ENCODE data around the gene WFS1.

Gene WFS1

GRCh38 chr4:6287017-6287788, 17.6 kb downstream of the WFS1 start:
- TF ChIP-seq EZH2phosphoT487 (IDR thresholded peaks at IDR 0.05; ENCODE audit: borderline replicate concordance) (no peak), CTCF (conservative IDR thresholded peaks at IDR 0.05; ENCODE audit: low read length) (no peak)
- Histone ChIP-seq H3K36me3 (ENCODE audit: insufficient read depth, low read length) (no peaks in the 10 kb centered on the region), H4K20me1 (ENCODE audit: insufficient read depth, low read length, poor library complexity, severe bottlenecking) (no peaks in the 10 kb centered on the region)

DNA sequence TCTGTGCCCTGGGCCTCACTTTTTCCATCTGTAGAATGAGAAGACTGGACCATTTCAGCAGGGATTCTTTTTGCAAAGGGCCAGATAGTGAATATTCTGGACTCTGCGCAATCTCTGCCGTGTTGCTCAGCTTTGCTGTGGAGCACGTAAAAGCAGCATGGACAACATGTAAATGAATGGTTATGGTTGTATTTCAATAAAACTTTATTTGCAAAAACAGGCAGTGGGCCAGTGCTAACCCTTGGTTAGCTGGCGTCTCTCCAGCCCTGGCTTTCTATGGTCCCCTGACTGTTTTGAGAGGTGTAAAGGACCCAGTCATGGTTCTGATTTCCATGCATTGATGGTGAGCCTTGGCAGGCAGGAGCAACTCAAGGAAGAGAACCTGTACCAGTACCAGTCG, 18.7 kb downstream of the WFS1 start:
- Histone ChIP-seq H3K4me2 (ENCODE audit: low read depth, low read length, poor library complexity, severe bottlenecking) (no peak overlapping the region), H3K27me3 (ENCODE audit: insufficient read depth, low read length, poor library complexity, severe bottlenecking) (no peaks in the 10 kb centered on the region), H3K9me2 (replicated peaks; ENCODE audit: low read depth, low read length) (no peaks in the 10 kb centered on the region), H4K20me1 (ENCODE audit: insufficient read depth, low read length, poor library complexity, severe bottlenecking) (no peaks in the 10 kb centered on the region), H3F3A (ENCODE audit: low read depth) (no peaks in the 10 kb centered on the region), H3K4me3 (ENCODE audit: low read length, poor library complexity, severe bottlenecking) (no peak overlapping the region), H3K79me2 (ENCODE audit: insufficient read depth, low read length) (no peaks in the 10 kb centered on the region), H2AFZ (ENCODE audit: low read length) (no peak overlapping the region), H3K4me1 (ENCODE audit: insufficient read depth, low read length, poor library complexity, severe bottlenecking) (no peaks in the 10 kb centered on the region), H3K36me3 (ENCODE audit: insufficient read depth, low read length) (no peaks in the 10 kb centered on the region), H3K9ac (ENCODE audit: low read depth, low read length, poor library complexity, severe bottlenecking) (no peak overlapping the region), H3K9me3 (ENCODE audit: insufficient read depth, low read depth, low read length) (no peaks in the 10 kb centered on the region)
- TF ChIP-seq CTCF (conservative IDR thresholded peaks at IDR 0.05; ENCODE audit: low read length), result no peak
- TF ChIP-seq EZH2phosphoT487 (IDR thresholded peaks at IDR 0.05; ENCODE audit: borderline replicate concordance), result no peak

More at GRCh38 chr4:6287017-6287788, 17.6 kb downstream of the WFS1 start:
- Histone ChIP-seq H2AFZ (ENCODE audit: low read length) (no peak overlapping the region), H3K4me3 (ENCODE audit: low read length, poor library complexity, severe bottlenecking) (no peak overlapping the region), H3K4me2 (ENCODE audit: low read depth, low read length, poor library complexity, severe bottlenecking) (no peak overlapping the region), H3K9ac (ENCODE audit: low read depth, low read length, poor library complexity, severe bottlenecking) (no peak overlapping the region), H3K9me3 (ENCODE audit: insufficient read depth, low read depth, low read length) (no peaks in the 10 kb centered on the region), H3K4me1 (ENCODE audit: insufficient read depth, low read length, poor library complexity, severe bottlenecking) (no peaks in the 10 kb centered on the region), H3K9me2 (replicated peaks; ENCODE audit: low read depth, low read length) (no peaks in the 10 kb centered on the region), H3K27me3 (ENCODE audit: insufficient read depth, low read length, poor library complexity, severe bottlenecking) (no peaks in the 10 kb centered on the region), H3F3A (ENCODE audit: low read depth) (no peaks in the 10 kb centered on the region), H3K79me2 (ENCODE audit: insufficient read depth, low read length) (no peaks in the 10 kb centered on the region)

DNA sequence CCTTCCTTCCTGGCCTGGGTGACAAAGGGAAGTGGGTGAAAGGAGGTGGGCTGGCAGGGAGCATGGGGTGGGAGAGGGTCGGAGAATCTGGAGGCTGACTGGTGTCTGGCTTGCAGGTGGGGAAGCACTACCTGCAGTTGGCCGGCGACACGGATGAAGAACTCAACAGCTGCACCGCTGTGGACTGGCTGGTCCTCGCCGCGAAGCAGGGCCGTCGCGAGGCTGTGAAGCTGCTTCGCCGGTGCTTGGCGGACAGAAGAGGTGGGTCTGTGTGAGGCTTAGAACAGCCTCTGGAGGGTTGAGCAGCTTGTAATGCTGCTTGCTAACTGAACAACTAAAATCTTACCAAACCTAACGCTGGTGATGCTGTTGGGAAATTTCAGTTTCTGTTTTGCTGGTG, 19.2 kb downstream of the WFS1 start:
- TF ChIP-seq CTCF (conservative IDR thresholded peaks at IDR 0.05; ENCODE audit: low read length) (no peak), EZH2phosphoT487 (IDR thresholded peaks at IDR 0.05; ENCODE audit: borderline replicate concordance) (no peak)
- Histone ChIP-seq H3K4me1 (ENCODE audit: insufficient read depth, low read length, poor library complexity, severe bottlenecking) (no peaks in the 10 kb centered on the region), H3K36me3 (ENCODE audit: insufficient read depth, low read length) (no peaks in the 10 kb centered on the region)

More for the DNA sequence above, 19.2 kb downstream of the WFS1 start:
- Histone ChIP-seq H3F3A (ENCODE audit: low read depth) (no peaks in the 10 kb centered on the region), H3K79me2 (ENCODE audit: insufficient read depth, low read length) (no peaks in the 10 kb centered on the region), H3K9ac (ENCODE audit: low read depth, low read length, poor library complexity, severe bottlenecking) (no peak overlapping the region), H2AFZ (ENCODE audit: low read length) (no peak overlapping the region), H3K9me2 (replicated peaks; ENCODE audit: low read depth, low read length) (no peaks in the 10 kb centered on the region), H3K9me3 (ENCODE audit: insufficient read depth, low read depth, low read length) (no peaks in the 10 kb centered on the region), H3K4me3 (ENCODE audit: low read length, poor library complexity, severe bottlenecking) (no peak overlapping the region), H4K20me1 (ENCODE audit: insufficient read depth, low read length, poor library complexity, severe bottlenecking) (no peaks in the 10 kb centered on the region), H3K4me2 (ENCODE audit: low read depth, low read length, poor library complexity, severe bottlenecking) (no peak overlapping the region), H3K27me3 (ENCODE audit: insufficient read depth, low read length, poor library complexity, severe bottlenecking) (no peaks in the 10 kb centered on the region)

Data from Loucy (cell line).